Measurements from ENCODE around the gene WDR4.
A peak's percentile ranks its signal among the peaks of the same experiment; 100 is the strongest.
"Not testable (repeated sequence)": the region's sequence is repeated elsewhere in the genome, so short reads cannot be mapped to it uniquely, and the experiment has no call there.

Gene WDR4

GRCh38 chr21:42829417-42829816 is 49.9 kb downstream of the WDR4 start:
- TF ChIP-seq POLR2A (IDR thresholded peaks at IDR 0.05; ENCODE audit: extremely low read depth, insufficient read length) (no peak), CTCF (IDR thresholded peaks at IDR 0.05; ENCODE audit: low read depth, low read length) (no peak), MAX (IDR thresholded peaks at IDR 0.05; ENCODE audit: low read depth, low read length) (no peak), MYC (IDR thresholded peaks at IDR 0.05; ENCODE audit: low read depth, low read length) (no peak)
- DNase-seq (ENCODE audit: low read depth): no peak
- no peak overlapping the region for H3K4me3 ChIP-seq (ENCODE audit: low read depth, low read length)

- DNase-seq (ENCODE audit: low read depth): no peak
- TF ChIP-seq POLR2A (IDR thresholded peaks at IDR 0.05; ENCODE audit: extremely low read depth, insufficient read length) (no peak), MAX (IDR thresholded peaks at IDR 0.05; ENCODE audit: low read depth, low read length) (no peak), CTCF (IDR thresholded peaks at IDR 0.05; ENCODE audit: low read depth, low read length) (no peak), MYC (IDR thresholded peaks at IDR 0.05; ENCODE audit: low read depth, low read length) (no peak)
- H3K4me3 ChIP-seq (ENCODE audit: low read depth, low read length): no peak overlapping the region
Observed at GRCh38 chr21:42827588-42827987, 51.8 kb downstream of the WDR4 start.

GRCh38 chr21:42820616-42821465 is 58.5 kb downstream of the WDR4 start:
- TF ChIP-seq CTCF (IDR thresholded peaks at IDR 0.05; ENCODE audit: low read depth, low read length) (no peak), POLR2A (IDR thresholded peaks at IDR 0.05; ENCODE audit: extremely low read depth, insufficient read length) (no peak), MYC (IDR thresholded peaks at IDR 0.05; ENCODE audit: low read depth, low read length) (no peak), MAX (IDR thresholded peaks at IDR 0.05; ENCODE audit: low read depth, low read length) (no peak)
- DNase-seq (ENCODE audit: low read depth): no peak
- no peak overlapping the region for H3K4me3 ChIP-seq (ENCODE audit: low read depth, low read length)

- no peak overlapping the region for H3K4me3 ChIP-seq (ENCODE audit: low read depth, low read length)
- no peak for TF ChIP-seq POLR2A (IDR thresholded peaks at IDR 0.05; ENCODE audit: extremely low read depth, insufficient read length)
- TF ChIP-seq MAX (IDR thresholded peaks at IDR 0.05; ENCODE audit: low read depth, low read length): no peak
- no peak for TF ChIP-seq MYC (IDR thresholded peaks at IDR 0.05; ENCODE audit: low read depth, low read length)
- DNase-seq (ENCODE audit: low read depth): no peak
Observed at GRCh38 chr21:42819861-42820615, 59.3 kb downstream of the WDR4 start.

- H3K4me3 ChIP-seq (ENCODE audit: low read depth, low read length): no peak overlapping the region
- DNase-seq (ENCODE audit: low read depth): peak; percentile 62
- TF ChIP-seq MYC (IDR thresholded peaks at IDR 0.05; ENCODE audit: low read depth, low read length) (no peak), CTCF (IDR thresholded peaks at IDR 0.05; ENCODE audit: low read depth, low read length) (peak; percentile 85)
Observed at GRCh38 chr21:42818328-42818749, 61.0 kb downstream of the WDR4 start.

GRCh38 chr21:42815217-42815616 is 64.1 kb downstream of the WDR4 start:
- H3K4me3 ChIP-seq (ENCODE audit: low read depth, low read length): no peak overlapping the region
- DNase-seq (ENCODE audit: low read depth): no peak
- TF ChIP-seq CTCF (IDR thresholded peaks at IDR 0.05; ENCODE audit: low read depth, low read length) (no peak), POLR2A (IDR thresholded peaks at IDR 0.05; ENCODE audit: extremely low read depth, insufficient read length) (no peak), MAX (IDR thresholded peaks at IDR 0.05; ENCODE audit: low read depth, low read length) (no peak)

GRCh38 chr21:42812528-42813241 is 66.7 kb downstream of the WDR4 start:
- DNase-seq (ENCODE audit: low read depth); H3K4me3 ChIP-seq (ENCODE audit: low read depth, low read length): not testable (repeated sequence)
